ENCODE results near the gene STAMBP.
A peak's percentile ranks its signal among the peaks of the same experiment; 100 is the strongest.

STAMBP gene

GRCh38 chr2:73827018-73827417, 1.7 kb upstream of the STAMBP start:
- no peak for TF ChIP-seq CTCF (IDR thresholded peaks at IDR 0.05; ENCODE audit: low read depth, low read length)
- H3K4me3 ChIP-seq (ENCODE audit: low read depth, low read length) = no peak overlapping the region

GRCh38 chr2:73827660-73828388, 937 bp upstream of the STAMBP start:
- no peak overlapping the region; the same call in 1 of the 2 replicates for H3K4me3 ChIP-seq (ENCODE audit: low read depth, low read length)
- no peak for TF ChIP-seq CTCF (IDR thresholded peaks at IDR 0.05; ENCODE audit: low read depth, low read length)

GRCh38 chr2:73828389-73828817, 358 bp upstream of the STAMBP start:
- H3K4me3 ChIP-seq (ENCODE audit: low read depth, low read length) = peak overlapping the region; percentile 83
- TF ChIP-seq CTCF (IDR thresholded peaks at IDR 0.05; ENCODE audit: low read depth, low read length) = no peak

- no peak overlapping the region for H3K4me3 ChIP-seq (ENCODE audit: low read depth, low read length)
- no peak for TF ChIP-seq CTCF (IDR thresholded peaks at IDR 0.05; ENCODE audit: low read depth, low read length)
Measured at GRCh38 chr2:73830871-73831401, 2.2 kb downstream of the STAMBP start.

GRCh38 chr2:73832930-73833329, 4.2 kb downstream of the STAMBP start:
- TF ChIP-seq CTCF (IDR thresholded peaks at IDR 0.05; ENCODE audit: low read depth, low read length) = no peak
- H3K4me3 ChIP-seq (ENCODE audit: low read depth, low read length) = no peak overlapping the region

GRCh38 chr2:73836141-73836943, 7.6 kb downstream of the STAMBP start:
- no peak overlapping the region for H3K4me3 ChIP-seq (ENCODE audit: low read depth, low read length)
- no peak for TF ChIP-seq CTCF (IDR thresholded peaks at IDR 0.05; ENCODE audit: low read depth, low read length)
